Urinary bladder (tissue), 4 donors: ENCODE data around the gene KYNU. TPM values are rescaled to one million over a fixed set of nuclear protein-coding genes. Genes with fewer than 3 reads are reported as not detected.
"Not testable (repeated sequence)": the region's sequence is repeated elsewhere in the genome, so short reads cannot be mapped to it uniquely, and the experiment has no call there.

ENCODE experiments used
- DNase-seq: peaks from one replicate; pipeline ENCODE4 v3.0.0-alpha.2; 2015; ENCODE audit errors: extremely low spot score
- H3K27ac ChIP-seq: one replicate; pipeline ENCODE4 v1.5.1; 2013; ENCODE audit warnings: low read depth, mild to moderate bottlenecking, moderate library complexity
- H3K36me3 ChIP-seq: one replicate; pipeline ENCODE4 v1.6.1; 2013; ENCODE audit warnings: mild to moderate bottlenecking, moderate library complexity; ENCODE audit not compliant: insufficient read depth
- H3K4me1 ChIP-seq: one replicate; pipeline ENCODE4 v1.6.1; 2013; ENCODE audit warnings: mild to moderate bottlenecking, moderate library complexity; ENCODE audit not compliant: insufficient read depth
- H3K4me3 ChIP-seq: one replicate; pipeline ENCODE4 v1.5.1; 2013; ENCODE audit warnings: low read depth, low read length
- WGBS: extraction: QIAGEN DNeasy Blood & Tissue Kit; methylation state at CpG from one replicate; pipeline ENCODE4 v1.1.7; 2013; 5-methylcytosine and 5-hydroxymethylcytosine counted together
- polyA plus RNA-seq: library from polyadenylated mRNA; stranded (reverse); fragments of 200-250 nt; gene quantifications from one replicate; pipeline ENCODE4 v1.2.3, GENCODE V29; 2013
- total RNA-seq: library from RNA; depleted of rRNA; stranded (reverse); fragments of >200 nt; gene quantifications from one replicate; pipeline ENCODE4 v1.2.3, GENCODE V29; 2014
- donor health status: healthy with polysubstance abuse.
- donor health status: healthy.

The KYNU gene
- total and polyA plus RNA-seq, 2 donors: 2.3 to 9.8 TPM

DNA sequence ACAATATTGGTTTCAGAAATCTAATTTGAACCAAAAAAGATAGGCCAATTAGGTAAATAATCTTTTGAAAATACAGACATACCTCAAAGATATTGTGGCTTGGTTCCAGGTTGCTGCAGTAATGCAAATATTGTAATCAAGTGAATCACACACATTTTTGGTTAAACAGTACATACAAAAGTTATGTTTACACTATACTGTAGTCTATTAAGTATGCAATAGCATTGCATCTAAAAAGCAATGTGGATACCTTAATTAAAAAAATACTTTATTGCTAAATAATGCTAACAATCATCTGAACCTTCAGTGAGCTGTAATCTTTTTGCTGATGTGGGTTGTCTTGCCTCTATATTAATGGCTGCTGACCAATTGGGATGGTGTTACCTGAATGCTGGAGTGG lies 67.3 kb downstream of the KYNU start:
- DNase-seq: no peak
- no peaks in the 10 kb centered on the region for H3K4me1 ChIP-seq
- no peak overlapping the region for H3K4me3 ChIP-seq
- no peaks in the 10 kb centered on the region for H3K36me3 ChIP-seq
- H3K27ac ChIP-seq: no peak overlapping the region

DNA sequence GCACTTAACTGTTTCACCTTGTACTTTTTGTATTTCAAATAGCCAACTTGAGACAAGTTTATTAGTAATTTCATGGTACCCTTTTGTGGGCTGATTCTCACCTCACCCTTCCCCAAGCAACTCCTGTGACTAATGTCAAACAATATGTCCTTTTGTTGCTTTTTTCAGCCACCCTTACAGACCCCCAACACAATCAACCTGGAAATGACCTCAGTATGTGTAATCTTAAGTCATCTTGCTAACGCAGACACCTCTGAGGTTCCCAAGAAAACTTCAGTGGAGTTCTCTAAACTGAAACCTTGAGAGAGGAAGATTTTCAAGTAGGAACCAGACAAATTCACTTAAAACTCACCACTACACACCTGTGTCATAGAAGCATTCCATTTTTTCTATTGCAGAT lies 69.5 kb downstream of the KYNU start:
- WGBS: 79% methylated on average over 1 of the region's 1 CpG
- Histone ChIP-seq H3K4me3 (no peak overlapping the region), H3K36me3 (no peaks in the 10 kb centered on the region), H3K27ac (no peak overlapping the region), H3K4me1 (no peaks in the 10 kb centered on the region)
- DNase-seq: no peak

DNA sequence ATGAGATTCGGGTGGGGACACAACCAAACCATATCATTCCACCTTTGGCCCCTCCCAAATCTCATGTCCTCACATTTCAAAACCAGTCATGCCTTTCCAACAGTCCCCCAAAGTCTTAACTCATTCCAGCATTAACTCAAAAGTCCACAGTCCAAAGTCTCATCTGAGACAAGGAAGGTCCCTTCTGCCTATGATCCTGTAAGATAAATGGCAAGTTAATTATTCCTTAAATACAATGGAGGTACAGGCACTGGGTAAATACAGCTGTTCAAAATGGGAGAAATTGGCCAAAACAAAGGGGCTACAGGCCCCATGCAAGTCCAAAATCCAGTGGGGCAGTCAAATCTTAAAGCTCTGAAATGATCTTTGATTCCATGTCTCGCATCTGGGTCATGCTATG lies 71.3 kb downstream of the KYNU start:
- H3K27ac ChIP-seq, DNase-seq, H3K4me3 ChIP-seq, H3K36me3 ChIP-seq, H3K4me1 ChIP-seq: not testable (repeated sequence)
- WGBS: 88% methylated on average over 2 of the region's 2 CpGs

- DNase-seq, H3K36me3 ChIP-seq, H3K27ac ChIP-seq, H3K4me3 ChIP-seq, H3K4me1 ChIP-seq: not testable (repeated sequence)
- WGBS: 94% methylated on average over 2 of the region's 2 CpGs
These were observed 72.9 kb downstream of the KYNU start for GRCh38 chr2:142950323-142950722.

- Histone ChIP-seq H3K4me3 (no peak overlapping the region), H3K4me1 (no peaks in the 10 kb centered on the region), H3K27ac (no peak overlapping the region), H3K36me3 (no peaks in the 10 kb centered on the region)
- DNase-seq: no peak
These were observed 73.9 kb downstream of the KYNU start for GRCh38 chr2:142951190-142952007.

DNA sequence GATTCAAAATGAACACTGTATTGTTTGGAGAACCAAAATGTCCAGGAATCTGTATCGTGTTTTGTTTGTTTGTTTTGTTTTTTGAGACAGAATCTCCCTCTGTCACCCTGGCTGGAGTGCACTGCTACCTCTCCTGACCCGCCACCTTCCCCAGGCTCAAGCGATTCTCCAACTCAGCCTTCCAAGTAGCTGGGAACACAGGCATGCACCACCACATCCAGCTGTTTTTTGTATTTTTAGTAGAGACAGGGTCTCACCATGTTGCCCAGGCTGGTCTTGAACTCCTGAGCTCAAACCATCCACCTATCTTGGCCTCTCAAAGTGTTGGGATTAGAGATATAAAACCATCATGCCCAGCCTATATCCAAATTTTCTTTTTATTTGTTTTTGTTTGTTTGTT lies 74.6 kb downstream of the KYNU start:
- Histone ChIP-seq H3K4me1 (no peaks in the 10 kb centered on the region), H3K36me3 (no peaks in the 10 kb centered on the region), H3K27ac (no peak overlapping the region), H3K4me3 (no peak overlapping the region)
- WGBS: 80% methylated on average over 3 of the region's 3 CpGs
- no peak for DNase-seq

- 28% methylated on average over 6 of the region's 6 CpGs for WGBS
- H3K4me3 ChIP-seq: no peak overlapping the region
- H3K4me1 ChIP-seq: no peaks in the 10 kb centered on the region
- no peak for DNase-seq
- no peaks in the 10 kb centered on the region for H3K36me3 ChIP-seq
- H3K27ac ChIP-seq: no peak overlapping the region
These were observed 75.5 kb downstream of the KYNU start for GRCh38 chr2:142952793-142953494.

- no peaks in the 10 kb centered on the region for H3K36me3 ChIP-seq
- WGBS: 65% methylated on average over 1 of the region's 1 CpG
- no peaks in the 10 kb centered on the region for H3K4me1 ChIP-seq
- DNase-seq: no peak
- H3K4me3 ChIP-seq: no peak overlapping the region
- H3K27ac ChIP-seq: no peak overlapping the region
These were observed 77.0 kb downstream of the KYNU start for GRCh38 chr2:142954493-142954892.

DNA sequence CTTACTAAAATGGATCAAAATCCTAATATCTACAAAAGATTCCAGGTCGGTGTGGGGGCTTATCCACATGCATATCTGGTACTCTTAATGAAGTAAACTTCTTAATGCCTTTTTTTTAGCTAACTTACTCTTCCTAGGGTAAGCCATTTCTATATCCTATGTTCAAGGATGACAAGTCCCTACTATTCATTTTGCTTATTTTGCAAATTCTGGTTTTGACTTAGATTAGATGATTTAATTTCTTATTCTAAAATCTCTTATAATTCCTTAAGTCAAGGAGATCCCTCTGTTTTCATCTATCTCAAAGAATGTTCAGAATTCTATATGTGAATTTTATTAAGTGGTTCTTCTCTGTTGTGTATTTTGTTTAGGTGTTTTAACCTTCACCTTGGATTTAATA lies 79.7 kb downstream of the KYNU start:
- no peaks in the 10 kb centered on the region for H3K36me3 ChIP-seq
- H3K4me1 ChIP-seq: no peaks in the 10 kb centered on the region
- no peak for DNase-seq
- WGBS: 70% methylated on average over 1 of the region's 1 CpG
- H3K27ac ChIP-seq: no peak overlapping the region
- H3K4me3 ChIP-seq: no peak overlapping the region

GRCh38 chr2:142961202-142961601 lies 83.7 kb downstream of the KYNU start:
- H3K4me1 ChIP-seq: no peaks in the 10 kb centered on the region
- no peak overlapping the region for H3K27ac ChIP-seq
- no peaks in the 10 kb centered on the region for H3K36me3 ChIP-seq
- WGBS: 90% methylated on average over 1 of the region's 1 CpG
- DNase-seq: no peak
- no peak overlapping the region for H3K4me3 ChIP-seq

- DNase-seq: no peak
- Histone ChIP-seq H3K36me3 (no peaks in the 10 kb centered on the region), H3K27ac (no peak overlapping the region), H3K4me3 (no peak overlapping the region), H3K4me1 (no peaks in the 10 kb centered on the region)
- 92% methylated on average over 1 of the region's 1 CpG for WGBS
These were observed 88.0 kb downstream of the KYNU start for GRCh38 chr2:142965443-142965842.

- Histone ChIP-seq H3K4me1 (no peaks in the 10 kb centered on the region), H3K27ac (no peak overlapping the region), H3K36me3 (no peaks in the 10 kb centered on the region), H3K4me3 (no peak overlapping the region)
- DNase-seq: no peak
These were observed 88.8 kb downstream of the KYNU start for GRCh38 chr2:142966284-142966683.

GRCh38 chr2:142967060-142967459 lies 89.6 kb downstream of the KYNU start:
- Histone ChIP-seq H3K27ac (no peak overlapping the region), H3K4me3 (no peak overlapping the region), H3K4me1 (no peaks in the 10 kb centered on the region), H3K36me3 (no peaks in the 10 kb centered on the region)
- DNase-seq: no peak
- 51% methylated on average over 1 of the region's 1 CpG for WGBS

- Histone ChIP-seq H3K4me1 (no peaks in the 10 kb centered on the region), H3K36me3 (no peaks in the 10 kb centered on the region), H3K4me3 (no peak overlapping the region), H3K27ac (no peak overlapping the region)
- DNase-seq: no peak
- 70% methylated on average over 4 of the region's 4 CpGs for WGBS
These were observed 95.8 kb downstream of the KYNU start for GRCh38 chr2:142973160-142973821.
